ENCODE data around the gene TMEM87B.

Gene TMEM87B

GRCh38 chr2:112151271-112151670 is 96.2 kb downstream of the TMEM87B start:
- no peak for DNase-seq (ENCODE audit: low read depth, low spot score)

- DNase-seq (ENCODE audit: low read depth, low spot score), result no peak
These were observed 96.8 kb downstream of the TMEM87B start for GRCh38 chr2:112151701-112152440.

- no peak for DNase-seq (ENCODE audit: low read depth, low spot score)
These were observed 97.6 kb downstream of the TMEM87B start for GRCh38 chr2:112152476-112153178.

GRCh38 chr2:112153179-112153490 is 98.1 kb downstream of the TMEM87B start:
- DNase-seq (ENCODE audit: low read depth, low spot score), result no peak

GRCh38 chr2:112153501-112153900 is 98.4 kb downstream of the TMEM87B start:
- DNase-seq (ENCODE audit: low read depth, low spot score), result no peak

- no peak for DNase-seq (ENCODE audit: low read depth, low spot score)
These were observed 99.4 kb downstream of the TMEM87B start for GRCh38 chr2:112154246-112155117.

GRCh38 chr2:112155331-112156151 is 100.5 kb downstream of the TMEM87B start:
- no peak for DNase-seq (ENCODE audit: low read depth, low spot score)

- DNase-seq (ENCODE audit: low read depth, low spot score), result no peak
These were observed 101.3 kb downstream of the TMEM87B start for GRCh38 chr2:112156152-112156986.

GRCh38 chr2:112157472-112157871 is 102.4 kb downstream of the TMEM87B start:
- DNase-seq (ENCODE audit: low read depth, low spot score), result no peak

- no peak for DNase-seq (ENCODE audit: low read depth, low spot score)
These were observed 104.4 kb downstream of the TMEM87B start for GRCh38 chr2:112159454-112159921.

GRCh38 chr2:112160283-112161250 is 105.5 kb downstream of the TMEM87B start:
- no peak for DNase-seq (ENCODE audit: low read depth, low spot score)

- no peak for DNase-seq (ENCODE audit: low read depth, low spot score)
These were observed 106.5 kb downstream of the TMEM87B start for GRCh38 chr2:112161431-112162145.

GRCh38 chr2:112162341-112162740 is 107.3 kb downstream of the TMEM87B start:
- DNase-seq (ENCODE audit: low read depth, low spot score), result no peak

GRCh38 chr2:112162956-112163355 is 107.9 kb downstream of the TMEM87B start:
- DNase-seq (ENCODE audit: low read depth, low spot score), result no peak

- no peak for DNase-seq (ENCODE audit: low read depth, low spot score)
These were observed 108.5 kb downstream of the TMEM87B start for GRCh38 chr2:112163541-112163981.

- DNase-seq (ENCODE audit: low read depth, low spot score), result no peak
These were observed 109.8 kb downstream of the TMEM87B start for GRCh38 chr2:112164876-112165275.

- DNase-seq (ENCODE audit: low read depth, low spot score), result no peak
These were observed 110.2 kb downstream of the TMEM87B start for GRCh38 chr2:112165296-112165695.

GRCh38 chr2:112166806-112167499 is 111.9 kb downstream of the TMEM87B start:
- DNase-seq (ENCODE audit: low read depth, low spot score), result no peak
